K562 (cell line): ENCODE results near the gene ATRNL1. TPM values are rescaled to one million over a fixed set of nuclear protein-coding genes. Genes with fewer than 3 reads are reported as not detected.

Experiments used
- ATAC-seq: fragments of 200-7000 bp; cut with Tn5 transposase; 3 replicates; pipeline ENCODE4 v1.9.1; 2020; ENCODE audit warnings: moderate library complexity
- BruUV-seq: library from RNA; stranded (reverse); fragments of 400-500 nt; replicated peaks from 2 replicates; lab custom pipeline; 2021; lab: Mats Ljungman, UMichigan
- CTCF ChIA-PET: fragments of 300-600 bp; formaldehyde crosslinking; extraction: SDS; loops from one replicate; lab custom pipeline; 2021; ENCODE audit warnings: low intra/inter-chr PET ratio; lab: Yijun Ruan, JAX
- POLR2A ChIA-PET: fragments of 300-600, 350-650 bp; sonication (Branson Sonifier 250); formaldehyde crosslinking; extraction: SDS; loops from one replicate; lab custom pipeline; 2021; ENCODE audit warnings: antibody characterized with exemption, inconsistent platforms; lab: Yijun Ruan, JAX
- DNase-seq, 4 experiments: peaks; one replicate each; pipeline versions ENCODE4 v3.0.0 to v3.0.0-alpha.2; 2011 to 2018; ENCODE audit warnings: low spot score in 3 of 4, mixed read lengths in 3 of 4; ENCODE audit errors: extremely low read depth in 1 of 4
- FAIRE-seq: peaks from 2 replicates; lab custom pipeline; 2011; peaks lifted over from hg19 to GRCh38; lab: Jason Lieb, UNC
- H2AFZ ChIP-seq: 2 replicates; pipeline ENCODE4 v1.6.0; 2011; ENCODE audit warnings: low read depth, low read length, control low read depth, inconsistent platforms
- H3K27ac ChIP-seq: fragments of 200-600 bp; 3 replicates; pipeline ENCODE4 v1.8.0; 2011; ENCODE audit warnings: low read depth, mild to moderate bottlenecking, control low read depth, inconsistent platforms, low read length, moderate library complexity, mixed read lengths; ENCODE audit errors: extremely low read depth
- H3K27me3 ChIP-seq, 2 experiments: fragments of 300-600 bp in 1 of 2; 2 replicates in 1 of 2; 3 replicates in 1 of 2; pipeline versions ENCODE4 v1.6.0 to v1.8.0; 2011; ENCODE audit warnings: inconsistent platforms in 2 of 2, low read length in 2 of 2, mild to moderate bottlenecking in 1 of 2, mixed read lengths in 1 of 2, moderate library complexity in 1 of 2; ENCODE audit not compliant: control insufficient read depth in 2 of 2, insufficient read depth in 2 of 2
- H3K36me3 ChIP-seq: fragments of 300-600 bp; 3 replicates; pipeline ENCODE4 v1.8.0; 2011; ENCODE audit warnings: mild to moderate bottlenecking, low read length, inconsistent platforms; ENCODE audit not compliant: control insufficient read depth, insufficient read depth
- H3K4me1 ChIP-seq, 2 experiments: fragments of 200-600 bp in 1 of 2; replicated peaks in 1 of 2; 2 replicates in 1 of 2; 3 replicates in 1 of 2; pipeline versions ENCODE4 v1.5.1 to v1.8.0; 2011; ENCODE audit warnings: inconsistent platforms in 2 of 2, low read length in 2 of 2, mild to moderate bottlenecking in 1 of 2, mixed read lengths in 1 of 2, moderate library complexity in 1 of 2; ENCODE audit not compliant: control insufficient read depth in 2 of 2, insufficient read depth in 2 of 2
- H3K4me2 ChIP-seq: 2 replicates; pipeline ENCODE4 v1.6.1; 2011; ENCODE audit warnings: low read length, control low read depth, inconsistent platforms, mixed read lengths; ENCODE audit not compliant: insufficient read depth
- H3K4me3 ChIP-seq: fragments of 200-600 bp; sonication (generic), shearing (Covaris generic); 2 replicates; pipeline ENCODE4 v1.5.1; 2016; ENCODE audit warnings: control low read depth, inconsistent platforms
- H3K79me2 ChIP-seq: fragments of 200-600 bp; 3 replicates; pipeline ENCODE4 v1.8.0; 2011; ENCODE audit warnings: low read length, inconsistent platforms; ENCODE audit not compliant: control insufficient read depth, insufficient read depth
- H3K9ac ChIP-seq, 2 experiments: 2 replicates each; pipeline versions ENCODE4 v1.6.0 to v1.6.1; 2011; ENCODE audit warnings: low read depth in 2 of 2, low read length in 2 of 2, control low read depth in 1 of 2, inconsistent platforms in 1 of 2, mild to moderate bottlenecking in 1 of 2, mixed read lengths in 1 of 2; ENCODE audit not compliant: insufficient read depth in 1 of 2
- H3K9me1 ChIP-seq: one replicate; pipeline ENCODE4 v1.6.0; 2011; ENCODE audit warnings: inconsistent platforms, mild to moderate bottlenecking, low read length, moderate library complexity; ENCODE audit not compliant: control insufficient read depth, insufficient read depth
- H3K9me3 ChIP-seq: replicated peaks from 2 replicates; pipeline ENCODE4 v1.5.1; 2011; ENCODE audit warnings: low read depth, low read length, inconsistent platforms; ENCODE audit not compliant: control insufficient read depth, insufficient read depth
- H4K20me1 ChIP-seq: replicated peaks from 2 replicates; pipeline ENCODE4 v1.6.1; 2011; ENCODE audit warnings: low read length, inconsistent platforms, mixed read lengths; ENCODE audit not compliant: control insufficient read depth, insufficient read depth
- GTF2E2 ChIP-seq: fragments of 200-800 bp; sonication (Bioruptor generic); IDR thresholded peaks from 2 replicates; pipeline ENCODE4 v1.6.1; 2016; ENCODE audit warnings: missing genetic modification characterization, missing compliant biosample characterization
- KHSRP ChIP-seq: fragments of 450-650 bp; IDR thresholded peaks from 2 replicates; pipeline ENCODE4 v1.6.1; 2017
- MXD1 ChIP-seq: fragments of 250-450 bp; sonication (Bioruptor Pico); IDR thresholded peaks from 2 replicates; pipeline ENCODE4 v1.8.0; 2021; ENCODE audit warnings: borderline replicate concordance, mild to moderate bottlenecking, moderate library complexity; ENCODE audit not compliant: poor library complexity, severe bottlenecking
- NFE2L1 ChIP-seq: fragments of 450-650 bp; IDR thresholded peaks from 2 replicates; pipeline ENCODE4 v1.6.1; 2016; ENCODE audit warnings: missing genetic modification characterization, low read depth, mild to moderate bottlenecking, missing compliant biosample characterization, moderate library complexity, borderline replicate concordance
- POLR2B ChIP-seq: fragments of 450-650 bp; IDR thresholded peaks from 2 replicates; pipeline ENCODE4 v1.6.1; 2018; ENCODE audit warnings: low read depth; ENCODE audit not compliant: partially characterized antibody
- RBBP5 ChIP-seq: fragments of 200-600 bp; sonication (generic); IDR thresholded peaks from 2 replicates; pipeline ENCODE4 v1.6.1; 2012; ENCODE audit warnings: borderline replicate concordance, mild to moderate bottlenecking, low read length, control low read depth, inconsistent platforms; ENCODE audit not compliant: insufficient read depth, poor library complexity, severe bottlenecking
- SOX6 ChIP-seq: fragments of 450-650 bp; IDR thresholded peaks from 2 replicates; pipeline ENCODE4 v1.6.1; 2014; ENCODE audit warnings: mild to moderate bottlenecking
- TAF15 ChIP-seq: fragments of 200-400 bp; formaldehyde crosslinking; IDR thresholded peaks from 2 replicates; pipeline ENCODE4 v1.6.1; 2017; ENCODE audit warnings: mild to moderate bottlenecking, low read depth, low read length, moderate library complexity
- TAF7 ChIP-seq: fragments of 450-650 bp; IDR thresholded peaks from 2 replicates; pipeline ENCODE4 v1.6.1; 2016; ENCODE audit warnings: missing genetic modification characterization, missing compliant biosample characterization
- ZNF184 ChIP-seq: sonication (generic); formaldehyde crosslinking; IDR thresholded peaks from 2 replicates; pipeline ENCODE4 v1.5.0; 2020; ENCODE audit warnings: missing genetic modification reagents
- ZNF696 ChIP-seq: fragments of 250-450 bp; sonication (Bioruptor Pico); conservative IDR thresholded peaks from 2 replicates; pipeline ENCODE4 v1.4.0; 2020; ENCODE audit warnings: mild to moderate bottlenecking, moderate library complexity
- WGBS: fragments of 100-300 bp; shearing (Covaris generic); methylation state at CpG from one replicate; pipeline ENCODE4 v1.1.6; 2016; ENCODE audit warnings: low coverage, mixed read lengths; ENCODE audit not compliant: insufficient coverage; ENCODE audit errors: missing lambda C conversion rate; 5-methylcytosine and 5-hydroxymethylcytosine counted together
- in situ Hi-C: fragments of 300-500 bp; cut with MboI; formaldehyde crosslinking; loops from 4 replicates; pipeline ENCODE4 v1.15.0; 2018; ENCODE audit warnings: inconsistent platforms, mixed read lengths
- intact Hi-C: fragments of 100-400 bp; cut with micrococcal nuclease; formaldehyde crosslinking; loops from 2 replicates; pipeline ENCODE4 v1.14.2; 2022
- polyA plus RNA-seq, 8 experiments: library from polyadenylated mRNA; depleted of rRNA in 4 of 8; stranded (reverse) in 5 of 8; unstranded in 3 of 8; fragments of >200 nt; fragmentation: Nextera tagmentation in 2 of 8; fragmentation: Illumina TruSeq in 1 of 8; extraction: Ambion mirVana in 2 of 8; extraction: Trizol in 1 of 8; gene quantifications; 2 replicates each; pipeline versions ENCODE4 v1.2.1 to v1.2.3, GENCODE V29; 2011 to 2014; ENCODE audit warnings: inconsistent platforms in 1 of 8, missing spikeins in 1 of 8
- total RNA-seq, 7 experiments: library from RNA; depleted of rRNA in 6 of 7; stranded (reverse); fragments of >200 nt in 6 of 7; fragmentation: Illumina TruSeq in 2 of 7; extraction: Trizol in 2 of 7; gene quantifications; 2 replicates each; pipeline versions ENCODE4 v1.2.1 to v1.2.3, GENCODE V29; 2011 to 2021; ENCODE audit warnings: low replicate concordance in 1 of 7
- TF ChIP-seq, protein P1 (sequence below): fragments of 450-650 bp; conservative IDR thresholded peaks from 2 replicates; pipeline ENCODE4 v1.6.1; 2016; ENCODE audit warnings: missing genetic modification characterization, low read depth, mild to moderate bottlenecking, control low read depth, missing compliant biosample characterization
- TF ChIP-seq, protein P2 (sequence below): fragments of 450-650 bp; IDR thresholded peaks from one replicate; pipeline ENCODE4 v1.6.1; 2018; ENCODE audit warnings: mild to moderate bottlenecking, moderate library complexity; ENCODE audit not compliant: partially characterized antibody

The ATRNL1 gene
- total and polyA plus RNA-seq, 9 of the 15 experiments (the other 6 are each of a cell fraction or from before 2014, with no cell fraction given): 0.18 TPM; not detected in 8

DNA sequence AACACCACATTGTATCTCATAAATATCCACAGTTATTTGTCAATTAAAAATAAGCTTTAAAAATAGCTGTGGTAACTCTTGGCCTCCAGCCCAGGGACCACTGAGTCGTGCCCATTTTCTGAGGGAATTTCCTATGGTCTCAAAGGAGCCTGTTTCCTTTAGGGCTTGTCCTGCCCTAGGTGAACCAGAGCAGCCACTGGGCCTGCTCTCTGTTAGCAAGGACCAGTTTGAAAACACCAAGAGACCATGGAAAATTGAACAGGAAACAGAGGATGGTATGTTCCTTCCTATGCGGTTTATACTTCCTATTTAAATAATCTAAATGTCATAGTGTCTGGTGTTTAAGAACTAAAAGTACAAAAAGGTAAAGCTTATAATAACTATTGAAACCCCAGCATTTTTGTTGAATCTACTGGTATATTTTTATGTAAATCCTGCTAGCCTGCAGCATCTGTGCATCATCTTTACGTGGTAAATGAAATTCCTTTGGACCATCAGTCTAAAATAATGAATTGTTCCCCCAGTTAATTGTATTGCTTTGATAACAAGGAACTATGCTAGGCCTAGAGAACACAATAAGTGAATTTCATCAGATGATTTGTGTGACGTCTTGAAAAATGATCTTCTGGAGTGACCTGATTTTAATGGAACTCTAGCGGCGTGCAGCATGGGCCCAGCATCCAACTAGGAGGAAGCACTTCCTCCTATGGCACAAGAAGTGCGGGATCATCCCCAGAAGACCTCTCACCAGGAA, 846.1 kb downstream of the ATRNL1 start:
- TF ChIP-seq, protein P1, sequence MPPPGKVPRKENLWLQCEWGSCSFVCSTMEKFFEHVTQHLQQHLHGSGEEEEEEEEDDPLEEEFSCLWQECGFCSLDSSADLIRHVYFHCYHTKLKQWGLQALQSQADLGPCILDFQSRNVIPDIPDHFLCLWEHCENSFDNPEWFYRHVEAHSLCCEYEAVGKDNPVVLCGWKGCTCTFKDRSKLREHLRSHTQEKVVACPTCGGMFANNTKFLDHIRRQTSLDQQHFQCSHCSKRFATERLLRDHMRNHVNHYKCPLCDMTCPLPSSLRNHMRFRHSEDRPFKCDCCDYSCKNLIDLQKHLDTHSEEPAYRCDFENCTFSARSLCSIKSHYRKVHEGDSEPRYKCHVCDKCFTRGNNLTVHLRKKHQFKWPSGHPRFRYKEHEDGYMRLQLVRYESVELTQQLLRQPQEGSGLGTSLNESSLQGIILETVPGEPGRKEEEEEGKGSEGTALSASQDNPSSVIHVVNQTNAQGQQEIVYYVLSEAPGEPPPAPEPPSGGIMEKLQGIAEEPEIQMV (tag): no peak
- TF ChIP-seq SOX6: no peak
- no peak for TF ChIP-seq ZNF696
- no peak for TF ChIP-seq RBBP5
- no peak for TF ChIP-seq TAF7 (tag)
- no peak for TF ChIP-seq GTF2E2
- no peak for TF ChIP-seq POLR2B
- TF ChIP-seq NFE2L1 (tag): no peak
- no peak for TF ChIP-seq ZNF184 (CRISPR knock-in tag)
- no peak for TF ChIP-seq KHSRP
- no peak for TF ChIP-seq MXD1
- TF ChIP-seq, protein P2, sequence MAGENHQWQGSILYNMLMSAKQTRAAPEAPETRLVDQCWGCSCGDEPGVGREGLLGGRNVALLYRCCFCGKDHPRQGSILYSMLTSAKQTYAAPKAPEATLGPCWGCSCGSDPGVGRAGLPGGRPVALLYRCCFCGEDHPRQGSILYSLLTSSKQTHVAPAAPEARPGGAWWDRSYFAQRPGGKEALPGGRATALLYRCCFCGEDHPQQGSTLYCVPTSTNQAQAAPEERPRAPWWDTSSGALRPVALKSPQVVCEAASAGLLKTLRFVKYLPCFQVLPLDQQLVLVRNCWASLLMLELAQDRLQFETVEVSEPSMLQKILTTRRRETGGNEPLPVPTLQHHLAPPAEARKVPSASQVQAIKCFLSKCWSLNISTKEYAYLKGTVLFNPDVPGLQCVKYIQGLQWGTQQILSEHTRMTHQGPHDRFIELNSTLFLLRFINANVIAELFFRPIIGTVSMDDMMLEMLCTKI: no peak
- TF ChIP-seq TAF15: no peak
- H3K4me2 ChIP-seq: no peak overlapping the region
- no peaks in the 10 kb centered on the region for H3K4me1 ChIP-seq
- H3K4me3 ChIP-seq: no peak overlapping the region
- H3K9me1 ChIP-seq: no peaks in the 10 kb centered on the region
- ChIA-PET CTCF (no interaction called here), POLR2A (no interaction called here)
- no peaks in the 10 kb centered on the region for H3K9me3 ChIP-seq
- H3K79me2 ChIP-seq: no peaks in the 10 kb centered on the region
- no peak for ATAC-seq
- no peak overlapping the region for H3K27ac ChIP-seq
- no peak for DNase-seq
- no TSS peak for BruUV-seq
- intact Hi-C loops: no loop called here
- no peak for FAIRE-seq
- H4K20me1 ChIP-seq: no peaks in the 10 kb centered on the region
- 5% methylated on average over 4 of the region's 7 CpGs for WGBS
- H2AFZ ChIP-seq: no peak overlapping the region
- in situ Hi-C loops: no loop called here
- H3K27me3 ChIP-seq: no peaks in the 10 kb centered on the region
- H3K9ac ChIP-seq: no peak overlapping the region
- no peaks in the 10 kb centered on the region for H3K36me3 ChIP-seq
